Measurements from ENCODE around the gene HDAC4.

GRCh38 chr2:239443102-239443620, 42.3 kb upstream of the HDAC4 start:
- TF ChIP-seq EZH2 (IDR thresholded peaks at IDR 0.05; ENCODE audit: borderline replicate concordance, insufficient read depth, low read depth, low read length, poor library complexity, severe bottlenecking) (no peak), CTCF (IDR thresholded peaks at IDR 0.05) (no peak)
